ENCODE measurements around the gene VSTM2L. TPM values are rescaled to one million over a fixed set of nuclear protein-coding genes. Genes with fewer than 3 reads are reported as not detected.

VSTM2L gene
- total RNA-seq, 2 experiments from 2014 or later: 0.17 TPM; not detected in 1

GRCh38 chr20:37934634-37935375 is 31.9 kb downstream of the VSTM2L start:
- BruUV-seq (replicated peaks): no TSS peak
- POLR2A ChIA-PET: no interaction called here
- CTCF ChIA-PET (ENCODE audit: unreplicated experiment): no interaction called here

DNA sequence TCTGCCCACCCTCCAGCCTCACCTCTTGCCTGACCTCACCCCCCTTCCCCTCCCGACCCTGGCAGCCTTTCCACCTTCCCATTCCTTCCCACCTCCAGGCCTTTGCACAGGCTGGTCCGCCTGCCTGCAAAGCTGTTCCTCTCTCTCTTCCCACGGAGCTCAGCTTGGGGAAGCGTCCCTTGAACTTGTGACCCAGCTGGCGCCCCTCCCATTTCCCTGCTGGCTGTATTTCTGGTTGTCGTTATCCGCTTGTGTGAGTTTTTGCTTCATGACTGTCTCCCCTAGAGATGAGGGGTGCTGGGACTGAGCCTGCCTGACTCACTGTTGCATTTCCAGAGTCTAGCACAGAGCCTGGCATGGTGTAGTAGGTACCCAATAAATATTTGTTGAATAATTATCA is 32.5 kb downstream of the VSTM2L start:
- CTCF ChIA-PET (ENCODE audit: unreplicated experiment): no interaction called here

More at GRCh38 chr20:37934634-37935375, 31.9 kb downstream of the VSTM2L start:
- H3K4me1 ChIP-seq (ENCODE audit: insufficient read depth, low read length, poor library complexity, severe bottlenecking): no peaks in the 10 kb centered on the region
- no peaks in the 10 kb centered on the region for H3K9me3 ChIP-seq (ENCODE audit: low read length)
- no peaks in the 10 kb centered on the region for H3K79me2 ChIP-seq (ENCODE audit: insufficient read depth, low read depth, low read length)
- DNase-seq (ENCODE audit: low spot score): no peak
- H4K20me1 ChIP-seq (ENCODE audit: insufficient read depth, low read length): no peaks in the 10 kb centered on the region
- no peak overlapping the region for H2AFZ ChIP-seq (ENCODE audit: low read length)
- no peak overlapping the region for H3K4me3 ChIP-seq (ENCODE audit: low read depth, low read length, poor library complexity, severe bottlenecking)
- H3K36me3 ChIP-seq (ENCODE audit: insufficient read depth, low read length): no peaks in the 10 kb centered on the region
- no peak overlapping the region for H3K4me2 ChIP-seq (ENCODE audit: low read length)
- intact Hi-C loops (cut with micrococcal nuclease; ENCODE audit: unreplicated experiment): no loop called here
- TF ChIP-seq, protein P1, sequence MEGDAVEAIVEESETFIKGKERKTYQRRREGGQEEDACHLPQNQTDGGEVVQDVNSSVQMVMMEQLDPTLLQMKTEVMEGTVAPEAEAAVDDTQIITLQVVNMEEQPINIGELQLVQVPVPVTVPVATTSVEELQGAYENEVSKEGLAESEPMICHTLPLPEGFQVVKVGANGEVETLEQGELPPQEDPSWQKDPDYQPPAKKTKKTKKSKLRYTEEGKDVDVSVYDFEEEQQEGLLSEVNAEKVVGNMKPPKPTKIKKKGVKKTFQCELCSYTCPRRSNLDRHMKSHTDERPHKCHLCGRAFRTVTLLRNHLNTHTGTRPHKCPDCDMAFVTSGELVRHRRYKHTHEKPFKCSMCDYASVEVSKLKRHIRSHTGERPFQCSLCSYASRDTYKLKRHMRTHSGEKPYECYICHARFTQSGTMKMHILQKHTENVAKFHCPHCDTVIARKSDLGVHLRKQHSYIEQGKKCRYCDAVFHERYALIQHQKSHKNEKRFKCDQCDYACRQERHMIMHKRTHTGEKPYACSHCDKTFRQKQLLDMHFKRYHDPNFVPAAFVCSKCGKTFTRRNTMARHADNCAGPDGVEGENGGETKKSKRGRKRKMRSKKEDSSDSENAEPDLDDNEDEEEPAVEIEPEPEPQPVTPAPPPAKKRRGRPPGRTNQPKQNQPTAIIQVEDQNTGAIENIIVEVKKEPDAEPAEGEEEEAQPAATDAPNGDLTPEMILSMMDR (conservative IDR thresholded peaks at IDR 0.05; ENCODE audit: low read length): no peak
- no peak for TF ChIP-seq EZH2phosphoT487 (IDR thresholded peaks at IDR 0.05; ENCODE audit: borderline replicate concordance, low read depth, low read length)
- no peaks in the 10 kb centered on the region for H3K9me2 ChIP-seq (ENCODE audit: insufficient read depth, low read length)
- no peak overlapping the region for H3K27ac ChIP-seq (ENCODE audit: low read depth, low read length, poor library complexity, severe bottlenecking)

More for the DNA sequence above, 32.5 kb downstream of the VSTM2L start:
- Histone ChIP-seq H3K4me2 (ENCODE audit: low read length) (no peak overlapping the region), H3K4me3 (ENCODE audit: low read depth, low read length, poor library complexity, severe bottlenecking) (no peak overlapping the region), H3K27ac (ENCODE audit: low read depth, low read length, poor library complexity, severe bottlenecking) (no peak overlapping the region), H3K9me3 (ENCODE audit: low read length) (no peaks in the 10 kb centered on the region), H3K9me2 (ENCODE audit: insufficient read depth, low read length) (no peaks in the 10 kb centered on the region), H3K36me3 (ENCODE audit: insufficient read depth, low read length) (no peaks in the 10 kb centered on the region), H2AFZ (ENCODE audit: low read length) (no peak overlapping the region), H3K4me1 (ENCODE audit: insufficient read depth, low read length, poor library complexity, severe bottlenecking) (no peaks in the 10 kb centered on the region), H4K20me1 (ENCODE audit: insufficient read depth, low read length) (no peaks in the 10 kb centered on the region), H3K79me2 (ENCODE audit: insufficient read depth, low read depth, low read length) (no peaks in the 10 kb centered on the region)
- DNase-seq (ENCODE audit: low spot score): no peak
- TF ChIP-seq, protein P1 (conservative IDR thresholded peaks at IDR 0.05; ENCODE audit: low read length): no peak
- TF ChIP-seq EZH2phosphoT487 (IDR thresholded peaks at IDR 0.05; ENCODE audit: borderline replicate concordance, low read depth, low read length): no peak
- intact Hi-C loops (cut with micrococcal nuclease; ENCODE audit: unreplicated experiment): no loop called here
- POLR2A ChIA-PET: interaction anchor here (0.6 to 0.7 kb wide), 2 partner anchors 18 to 131 kb away, joined by 3 to 4 read pairs; no protein-coding TSS in a partner anchor
- no TSS peak for BruUV-seq (replicated peaks)

All from OCI-LY7 (cell line).